GM12872 (cell line): Measurements from ENCODE around the gene MMP11.

Experiments used
- TF ChIP-seq, protein P1 (sequence below): IDR thresholded peaks from 3 replicates; pipeline ENCODE4 v1.5.1; 2011; ENCODE audit warnings: low read depth, mild to moderate bottlenecking, low read length, moderate library complexity; ENCODE audit not compliant: insufficient read depth

Gene MMP11

DNA sequence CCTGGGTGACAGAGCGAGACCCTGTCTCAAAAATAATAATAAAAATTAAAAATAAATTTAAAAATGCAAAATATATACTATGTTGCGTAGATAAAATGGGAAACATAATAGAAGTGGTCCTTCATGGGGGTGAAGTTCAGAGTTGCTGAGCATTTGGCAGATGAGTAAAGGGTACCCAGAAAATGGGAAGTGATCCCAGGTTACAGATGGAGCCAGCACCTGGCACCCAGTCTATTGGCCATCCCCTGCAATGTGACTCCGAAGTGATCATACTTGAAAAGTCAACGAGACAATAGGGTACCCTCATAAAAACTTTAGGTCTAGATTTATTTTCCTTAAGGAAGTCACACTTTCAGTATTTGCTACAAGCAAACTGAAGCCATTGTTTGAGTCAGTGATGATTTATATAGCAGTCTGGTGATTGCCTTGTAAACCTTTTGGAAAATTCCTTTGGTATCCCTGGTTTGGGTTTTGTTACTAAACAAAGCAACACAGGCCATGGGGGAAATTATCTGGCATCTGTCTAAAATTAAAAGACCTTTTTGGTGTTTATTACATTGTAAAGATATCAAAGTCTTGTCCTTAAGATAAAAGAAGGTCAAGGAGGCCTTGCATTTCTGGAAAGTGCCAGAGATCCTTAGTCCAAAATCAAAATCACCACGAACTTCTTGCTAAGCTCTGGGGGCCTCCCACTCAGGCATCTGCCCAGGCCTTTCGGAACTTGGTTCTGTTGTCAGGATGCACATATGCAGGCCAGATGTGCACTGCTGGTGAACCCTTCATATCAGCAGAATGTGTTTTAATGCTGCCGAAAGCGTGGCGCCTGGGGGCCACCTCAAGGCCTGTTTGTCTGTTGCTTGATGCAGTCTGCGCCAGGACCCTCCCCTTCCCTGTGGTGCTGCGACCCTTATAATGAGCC is 18.4 kb downstream of the MMP11 start:
- TF ChIP-seq, protein P1, sequence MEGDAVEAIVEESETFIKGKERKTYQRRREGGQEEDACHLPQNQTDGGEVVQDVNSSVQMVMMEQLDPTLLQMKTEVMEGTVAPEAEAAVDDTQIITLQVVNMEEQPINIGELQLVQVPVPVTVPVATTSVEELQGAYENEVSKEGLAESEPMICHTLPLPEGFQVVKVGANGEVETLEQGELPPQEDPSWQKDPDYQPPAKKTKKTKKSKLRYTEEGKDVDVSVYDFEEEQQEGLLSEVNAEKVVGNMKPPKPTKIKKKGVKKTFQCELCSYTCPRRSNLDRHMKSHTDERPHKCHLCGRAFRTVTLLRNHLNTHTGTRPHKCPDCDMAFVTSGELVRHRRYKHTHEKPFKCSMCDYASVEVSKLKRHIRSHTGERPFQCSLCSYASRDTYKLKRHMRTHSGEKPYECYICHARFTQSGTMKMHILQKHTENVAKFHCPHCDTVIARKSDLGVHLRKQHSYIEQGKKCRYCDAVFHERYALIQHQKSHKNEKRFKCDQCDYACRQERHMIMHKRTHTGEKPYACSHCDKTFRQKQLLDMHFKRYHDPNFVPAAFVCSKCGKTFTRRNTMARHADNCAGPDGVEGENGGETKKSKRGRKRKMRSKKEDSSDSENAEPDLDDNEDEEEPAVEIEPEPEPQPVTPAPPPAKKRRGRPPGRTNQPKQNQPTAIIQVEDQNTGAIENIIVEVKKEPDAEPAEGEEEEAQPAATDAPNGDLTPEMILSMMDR: no peak

DNA sequence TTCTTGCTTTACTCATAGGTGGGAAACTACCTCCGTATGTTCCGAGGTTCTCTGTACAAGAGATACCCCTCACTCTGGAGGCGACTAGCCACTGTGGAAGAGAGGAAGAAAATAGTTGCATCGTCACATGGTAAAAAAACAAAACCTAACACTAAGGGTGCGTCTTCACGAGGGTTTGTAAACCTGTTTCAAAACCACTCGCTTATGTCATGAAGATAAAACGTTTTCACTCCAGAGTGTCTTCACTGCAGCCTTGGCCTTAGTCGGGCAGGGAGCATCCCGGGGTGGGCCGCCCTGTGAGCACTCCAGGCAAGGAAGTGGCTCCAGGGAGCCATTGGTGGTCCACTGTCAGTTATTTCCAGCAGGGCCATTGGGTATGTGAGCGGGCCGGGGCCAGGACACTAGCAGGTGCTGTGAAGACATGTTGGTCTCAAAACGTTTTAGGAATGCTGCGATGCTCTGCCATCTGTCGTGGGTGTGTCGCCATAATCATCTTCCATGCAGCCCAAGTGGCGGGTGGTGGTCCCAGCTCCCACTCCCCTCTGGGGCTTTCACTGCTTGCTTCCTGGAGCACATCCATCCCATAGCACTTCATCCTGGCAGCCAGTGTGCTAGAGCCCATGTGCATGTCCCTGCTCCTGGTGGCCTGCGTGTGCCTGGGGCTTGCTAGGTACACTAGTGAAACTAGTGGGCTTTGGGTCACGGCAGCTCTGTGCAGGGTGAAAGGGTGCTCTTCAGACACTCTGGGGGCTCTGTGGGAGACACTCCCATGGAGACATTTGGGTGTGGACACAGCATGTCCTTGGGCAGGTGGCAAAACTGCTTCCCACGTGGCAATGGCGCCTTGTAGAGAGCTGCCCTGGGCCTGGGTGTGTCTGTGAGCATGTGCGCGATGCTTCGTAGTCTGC is 19.3 kb downstream of the MMP11 start:
- TF ChIP-seq, protein P1: no peak

DNA sequence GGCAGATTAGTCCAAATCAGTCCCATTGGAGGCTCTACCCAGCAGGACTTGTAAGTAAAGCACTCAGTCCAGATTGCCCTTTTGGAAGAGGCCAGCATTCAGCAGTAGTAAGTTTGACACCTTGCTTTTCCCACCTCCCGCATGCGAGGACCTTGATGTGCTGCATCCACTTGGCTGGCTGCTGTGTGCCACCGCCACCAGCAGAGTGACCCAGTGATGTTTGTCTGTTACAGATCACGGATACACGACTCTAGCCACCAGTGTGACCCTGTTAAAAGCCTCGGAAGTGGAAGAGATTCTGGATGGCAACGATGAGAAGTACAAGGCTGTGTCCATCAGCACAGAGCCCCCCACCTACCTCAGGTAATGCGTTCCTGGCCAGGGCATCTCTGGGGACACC is 20.7 kb downstream of the MMP11 start:
- TF ChIP-seq, protein P1: 0 out of 3 replicates have a peak, but pooled peaks have one; percentile 19

DNA sequence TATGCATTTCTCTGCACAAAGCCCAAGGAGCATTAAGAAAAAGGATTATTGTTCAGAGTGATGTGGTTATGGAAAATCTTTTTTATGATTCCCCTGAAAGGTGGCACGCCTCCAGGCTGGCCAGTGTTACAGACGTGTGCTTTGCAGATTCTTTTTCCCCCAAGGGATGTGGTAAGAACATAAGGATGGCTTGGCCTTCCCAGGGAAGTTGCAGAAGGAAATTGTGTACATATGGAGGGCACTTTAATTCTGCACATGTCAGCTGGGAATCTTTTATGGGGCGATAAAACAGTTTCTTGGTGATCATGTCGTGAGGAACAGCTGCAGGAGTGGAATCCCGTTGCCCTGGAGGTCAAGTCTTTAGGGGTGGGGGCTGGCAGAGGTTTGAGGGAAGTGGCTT is 23.8 kb downstream of the MMP11 start:
- TF ChIP-seq, protein P1: no peak

DNA sequence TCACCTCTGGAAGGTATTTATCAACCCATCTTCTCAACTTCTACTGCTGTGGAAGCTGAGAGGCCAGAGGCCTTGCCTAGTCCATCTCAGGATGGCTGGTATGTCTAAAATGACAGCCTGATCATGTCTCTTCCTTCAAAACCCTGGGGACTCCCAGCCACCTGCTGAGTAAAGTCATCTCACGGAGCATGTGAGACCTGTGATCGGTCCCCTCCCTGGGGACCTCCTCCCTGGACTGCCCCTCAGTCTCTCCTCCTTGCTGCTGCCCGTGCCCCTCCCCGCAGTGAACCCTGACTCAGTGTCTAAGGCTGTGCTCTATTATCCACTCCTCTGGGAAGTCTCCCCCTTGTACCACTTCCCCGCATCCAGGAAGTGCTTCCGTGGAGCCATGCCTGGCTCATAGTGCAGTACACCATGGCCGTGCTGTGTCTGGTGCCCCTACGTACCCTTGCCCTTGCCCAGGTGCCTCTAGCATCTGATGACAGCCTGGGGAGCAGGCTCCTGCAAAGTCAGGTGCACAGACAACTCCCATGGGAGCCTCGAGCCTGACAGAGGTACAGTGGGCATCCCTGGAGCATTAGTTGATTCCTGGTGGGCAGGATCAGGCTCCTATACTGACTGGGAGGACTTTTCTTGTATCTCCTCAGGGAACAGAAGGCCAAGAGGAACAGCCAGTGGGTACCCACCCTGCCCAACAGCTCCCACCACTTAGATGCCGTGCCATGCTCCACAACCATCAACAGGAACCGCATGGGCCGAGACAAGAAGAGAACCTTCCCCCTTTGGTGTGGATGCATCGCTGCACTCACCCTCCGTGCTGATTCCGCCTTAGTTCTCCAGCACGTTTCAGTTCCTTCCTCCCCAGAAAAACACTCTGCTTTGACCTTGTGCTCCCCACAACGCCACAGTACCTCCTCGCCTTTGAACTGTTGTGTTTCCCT is 27.9 kb downstream of the MMP11 start:
- TF ChIP-seq, protein P1: no peak

DNA sequence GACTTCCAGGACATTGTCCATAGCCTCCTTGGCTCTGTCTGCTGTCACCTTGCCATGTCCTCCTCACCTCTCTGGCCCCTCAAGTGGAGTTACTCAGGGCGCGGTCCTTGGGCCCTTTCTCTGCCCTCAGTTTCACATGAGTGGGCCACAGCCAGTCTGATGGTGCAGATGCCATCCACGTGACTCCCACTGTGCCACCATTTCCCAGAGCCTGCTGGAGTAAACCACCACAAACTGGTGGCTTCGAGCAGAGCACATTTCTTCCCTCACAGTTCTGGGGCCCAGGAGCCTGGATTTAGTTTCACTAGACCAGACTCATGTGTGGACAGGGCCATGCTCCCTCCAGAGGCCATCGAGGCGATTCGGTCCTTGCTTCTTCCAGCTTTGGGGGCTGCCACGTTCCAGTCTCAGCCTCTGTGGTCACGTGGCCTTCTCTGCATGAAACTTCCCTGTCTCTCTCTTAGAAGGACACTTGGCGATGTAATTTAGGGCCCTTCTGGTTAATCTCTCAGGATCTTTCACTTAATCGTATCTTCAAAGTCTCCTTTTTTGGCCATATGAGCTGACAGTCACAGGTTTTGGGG is 28.7 kb downstream of the MMP11 start:
- TF ChIP-seq, protein P1: no peak
